Fibroblast of villous mesenchyme (primary cell): ENCODE results near the gene SHC4. TPM values are rescaled to one million over a fixed set of nuclear protein-coding genes. Genes with fewer than 3 reads are reported as not detected.

Experiments used
- DNase-seq: peaks from one replicate; pipeline ENCODE4 v3.0.0-alpha.2; 2010; ENCODE audit warnings: low read depth
- H3K4me3 ChIP-seq: 2 replicates; pipeline ENCODE4 v1.5.1; 2011; ENCODE audit warnings: low read depth, mild to moderate bottlenecking, low read length
- CTCF ChIP-seq: IDR thresholded peaks from 2 replicates; pipeline ENCODE4 v1.5.1; 2012; ENCODE audit warnings: low read depth, mild to moderate bottlenecking, low read length; ENCODE audit not compliant: insufficient read depth
- total RNA-seq: library from RNA; depleted of rRNA; stranded (reverse); fragments of >200 nt; gene quantifications from 2 replicates; pipeline ENCODE4 v1.2.3, GENCODE V29; 2012

SHC4 gene
- total RNA-seq, 1 donor: 3.5 TPM

- no peak for DNase-seq
- TF ChIP-seq CTCF: no peak
- H3K4me3 ChIP-seq: no peak overlapping the region
These were observed 59.0 kb downstream of the SHC4 start for GRCh38 chr15:48904758-48905157.

- no peak for DNase-seq
- H3K4me3 ChIP-seq: no peak overlapping the region
- no peak for TF ChIP-seq CTCF
These were observed 63.9 kb downstream of the SHC4 start for GRCh38 chr15:48899793-48900192.

DNA sequence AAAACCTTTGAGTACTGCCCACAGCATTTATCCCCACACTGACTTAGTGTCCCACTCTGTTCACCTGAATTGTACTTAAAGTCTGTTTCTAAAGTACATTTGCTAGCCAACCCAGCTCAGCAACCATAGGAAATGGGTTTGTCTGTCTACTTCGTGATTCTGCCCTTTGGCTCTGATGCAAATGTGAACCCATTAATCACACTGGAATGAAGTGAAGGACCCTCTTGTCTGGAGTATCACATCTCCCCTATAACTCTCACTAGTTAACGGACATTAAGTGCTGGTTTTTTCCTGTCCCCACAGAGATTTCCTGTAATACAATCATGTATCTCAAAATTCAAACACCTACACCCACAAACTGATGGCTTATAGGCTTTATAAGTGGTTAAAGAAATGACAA lies 65.3 kb downstream of the SHC4 start:
- TF ChIP-seq CTCF: no peak
- no peak for DNase-seq
- H3K4me3 ChIP-seq: no peak overlapping the region

DNA sequence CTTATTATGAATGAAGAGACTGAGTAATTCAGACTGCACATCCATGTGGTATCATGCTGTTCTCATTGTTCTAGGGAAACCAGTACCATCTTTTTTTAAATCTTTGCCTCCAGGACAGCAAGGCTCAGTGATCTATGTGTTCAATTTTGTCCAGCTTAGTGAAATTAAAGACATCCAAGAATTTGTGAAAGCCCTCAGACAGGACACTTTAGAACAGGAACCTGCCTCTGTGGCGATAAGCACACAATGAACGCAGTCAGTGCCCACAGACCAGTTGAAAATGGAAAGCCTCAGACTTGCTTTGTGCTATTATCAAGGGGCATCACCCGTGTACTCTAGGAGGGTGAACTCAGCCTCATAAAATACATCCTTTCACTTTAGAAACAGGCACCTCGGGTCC lies 65.7 kb downstream of the SHC4 start:
- DNase-seq: no peak
- no peak overlapping the region for H3K4me3 ChIP-seq
- no peak for TF ChIP-seq CTCF

DNA sequence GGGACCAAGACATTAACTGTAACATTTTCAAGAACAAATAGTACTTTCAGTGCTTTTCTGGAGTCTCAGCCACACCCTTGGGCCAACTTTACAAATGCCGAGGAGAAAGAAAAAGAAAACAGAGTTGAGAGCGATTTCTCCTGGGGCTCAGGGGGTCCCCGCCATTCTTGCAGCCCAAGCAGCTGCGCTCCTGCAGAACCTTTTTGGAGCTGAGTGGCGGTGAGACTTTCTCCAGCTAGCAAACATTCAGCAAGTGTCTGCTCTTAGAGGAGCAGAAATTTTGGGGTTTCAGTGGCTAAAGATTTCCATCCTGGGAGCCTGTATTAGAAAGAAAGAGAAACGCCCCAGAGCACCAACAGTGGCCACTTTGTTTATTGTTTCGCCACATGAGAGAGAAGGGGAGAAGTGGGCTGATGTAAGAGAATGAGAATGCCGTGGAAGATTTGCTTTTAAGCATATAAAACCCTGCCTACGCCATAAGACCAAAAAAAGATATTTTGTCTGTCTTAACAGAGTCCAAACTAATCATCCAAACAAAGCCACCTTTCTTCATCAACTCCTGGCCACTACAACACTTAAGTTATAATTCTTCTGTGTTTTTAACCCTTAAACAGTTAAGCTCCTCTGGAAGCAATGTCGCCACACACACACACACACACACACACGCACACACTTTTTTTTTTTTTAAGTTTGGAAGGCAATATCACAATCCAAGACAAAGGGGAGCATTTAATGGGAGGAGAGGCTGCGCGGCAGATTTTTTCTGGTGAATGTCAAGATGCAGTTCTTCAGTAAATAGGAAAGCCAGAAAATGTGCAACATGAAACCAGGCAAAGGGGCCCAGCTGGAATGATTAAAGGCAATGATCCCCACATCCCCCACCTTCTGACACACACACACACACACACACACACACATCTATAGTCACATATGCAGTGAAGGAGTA lies 66.6 kb downstream of the SHC4 start:
- DNase-seq: peak; percentile 81
- H3K4me3 ChIP-seq: peak overlapping the region; percentile 35
- no peak for TF ChIP-seq CTCF

- no peak for TF ChIP-seq CTCF
- no peak overlapping the region for H3K4me3 ChIP-seq
- DNase-seq: no peak
These were observed 70.4 kb downstream of the SHC4 start for GRCh38 chr15:48893311-48893710.
